Adrenal gland (tissue), 5 donors: ENCODE data around the gene RCL1.

Experiments used
- CTCF ChIP-seq, 6 experiments: fragments of 450-650 bp in 4 of 6; fragments of 200-600 bp in 2 of 6; sonication (generic) in 1 of 6; IDR thresholded peaks; 1 replicate in 5 of 6; 2 replicates in 1 of 6; pipeline versions ENCODE4 v1.5.1 to v1.8.0; 2016 to 2021; ENCODE audit warnings: antibody characterized with exemption in 6 of 6, mild to moderate bottlenecking in 2 of 6, moderate library complexity in 1 of 6
- POLR2A ChIP-seq, 2 donors: fragments of 450-650 bp; IDR thresholded peaks; one replicate each; pipeline ENCODE4 v1.6.1; 2017; ENCODE audit warnings: antibody characterized with exemption in 2 of 2, mild to moderate bottlenecking in 2 of 2, moderate library complexity in 1 of 2
- donor health status: DM: no; HTN: no; CAD: no.

GRCh38 chr9:4762886-4763541 is 29.7 kb upstream of the RCL1 start:
- TF ChIP-seq CTCF (IDR thresholded peaks at IDR 0.05), result peak in 1 of 6 experiments; percentile 18
- no peak for TF ChIP-seq POLR2A (IDR thresholded peaks at IDR 0.05)
